H9 (cell line): ENCODE data around the gene NKPD1. TPM values are rescaled to one million over a fixed set of nuclear protein-coding genes. Genes with fewer than 3 reads are reported as not detected.
A peak's percentile ranks its signal among the peaks of the same experiment; 100 is the strongest.
"Not testable (repeated sequence)": the region's sequence is repeated elsewhere in the genome, so short reads cannot be mapped to it uniquely, and the experiment has no call there.

Experiments used
- DNase-seq: peaks from one replicate; pipeline ENCODE4 v3.0.0-alpha.2; 2017
- H2AFZ ChIP-seq: one replicate; pipeline ENCODE4 v1.6.1; 2013; ENCODE audit warnings: mild to moderate bottlenecking, low read length, control low read depth, moderate library complexity
- H2AK5ac ChIP-seq: 2 replicates; pipeline ENCODE4 v1.6.1; 2013; ENCODE audit warnings: low read length, control low read depth, mixed read lengths; ENCODE audit not compliant: insufficient read length
- H2BK120ac ChIP-seq: one replicate; pipeline ENCODE4 v1.6.1; 2013; ENCODE audit warnings: low read depth, mild to moderate bottlenecking, low read length, control low read depth, inconsistent platforms; ENCODE audit not compliant: poor library complexity, severe bottlenecking
- H2BK12ac ChIP-seq: 2 replicates; pipeline ENCODE4 v1.6.1; 2013; ENCODE audit warnings: low read length, control low read depth, mixed read lengths, low read depth; ENCODE audit not compliant: insufficient read length
- H2BK15ac ChIP-seq: 2 replicates; pipeline ENCODE4 v1.6.1; 2013; ENCODE audit warnings: low read depth, low read length, control low read depth
- H2BK20ac ChIP-seq: one replicate; pipeline ENCODE4 v1.6.1; 2013; ENCODE audit warnings: low read depth, mild to moderate bottlenecking, low read length, control low read depth, inconsistent platforms; ENCODE audit not compliant: poor library complexity, severe bottlenecking
- H2BK5ac ChIP-seq: 2 replicates; pipeline ENCODE4 v1.6.1; 2013; ENCODE audit warnings: low read length, control low read depth, mixed read lengths; ENCODE audit not compliant: insufficient read length
- H3K14ac ChIP-seq: 2 replicates; pipeline ENCODE4 v1.6.1; 2013; ENCODE audit warnings: low read length, control low read depth; ENCODE audit not compliant: insufficient read depth
- H3K18ac ChIP-seq: 2 replicates; pipeline ENCODE4 v1.6.1; 2013; ENCODE audit warnings: low read depth, mild to moderate bottlenecking, mixed read lengths, low read length, control low read depth; ENCODE audit not compliant: insufficient read length
- H3K23ac ChIP-seq: 2 replicates; pipeline ENCODE4 v1.6.1; 2013; ENCODE audit warnings: low read length, control low read depth, mixed read lengths, low read depth; ENCODE audit not compliant: insufficient read length
- H3K23me2 ChIP-seq: 2 replicates; pipeline ENCODE4 v1.6.1; 2013; ENCODE audit warnings: low read depth, mild to moderate bottlenecking, mixed read lengths, low read length, control low read depth; ENCODE audit not compliant: insufficient read length, poor library complexity, severe bottlenecking
- H3K27ac ChIP-seq: 2 replicates; pipeline ENCODE4 v1.5.1; 2013; ENCODE audit warnings: low read length, control low read depth, mixed read lengths, low read depth; ENCODE audit not compliant: insufficient read length
- H3K27me3 ChIP-seq: 2 replicates; pipeline ENCODE4 v1.6.1; 2013; ENCODE audit warnings: low read length, control low read depth, inconsistent platforms; ENCODE audit not compliant: insufficient read depth
- H3K4ac ChIP-seq: 2 replicates; pipeline ENCODE4 v1.6.1; 2013; ENCODE audit warnings: low read depth, mild to moderate bottlenecking, control low read depth, inconsistent platforms, low read length, moderate library complexity
- H3K4me1 ChIP-seq: 2 replicates; pipeline ENCODE4 v1.6.1; 2013; ENCODE audit warnings: low read length, control low read depth, inconsistent platforms; ENCODE audit not compliant: insufficient read depth
- H3K4me2 ChIP-seq: 2 replicates; pipeline ENCODE4 v1.6.1; 2013; ENCODE audit warnings: low read length, control low read depth, mixed read lengths; ENCODE audit not compliant: insufficient read length, insufficient read depth
- H3K56ac ChIP-seq: 2 replicates; pipeline ENCODE4 v1.6.1; 2013; ENCODE audit warnings: low read depth, mild to moderate bottlenecking, mixed read lengths, low read length, control low read depth; ENCODE audit not compliant: insufficient read length
- H3K79me1 ChIP-seq: 2 replicates; pipeline ENCODE4 v1.6.1; 2013; ENCODE audit warnings: low read depth, mild to moderate bottlenecking, moderate library complexity, low read length, control low read depth, inconsistent platforms; ENCODE audit not compliant: insufficient read depth, poor library complexity, severe bottlenecking
- H3K79me2 ChIP-seq: 2 replicates; pipeline ENCODE4 v1.6.1; 2013; ENCODE audit warnings: low read length, control low read depth, inconsistent platforms; ENCODE audit not compliant: insufficient read depth
- H3K9ac ChIP-seq: 2 replicates; pipeline ENCODE4 v1.6.1; 2013; ENCODE audit warnings: low read length, control low read depth, mixed read lengths; ENCODE audit not compliant: insufficient read length; ENCODE audit errors: extremely low read depth
- H3K9me3 ChIP-seq: one replicate; pipeline ENCODE4 v1.6.1; 2013; ENCODE audit warnings: low read depth, low read length, inconsistent platforms; ENCODE audit not compliant: control insufficient read depth
- H3T11ph ChIP-seq: one replicate; pipeline ENCODE4 v1.6.1; 2013; ENCODE audit warnings: mild to moderate bottlenecking, low read length, control low read depth, inconsistent platforms
- H4K20me1 ChIP-seq: one replicate; pipeline ENCODE4 v1.6.1; 2013; ENCODE audit not compliant: control insufficient read depth, insufficient read length, insufficient read depth
- H4K5ac ChIP-seq: 2 replicates; pipeline ENCODE4 v1.6.1; 2013; ENCODE audit warnings: low read depth, mild to moderate bottlenecking, mixed read lengths, low read length, control low read depth; ENCODE audit not compliant: insufficient read length
- H4K8ac ChIP-seq: replicated peaks from 2 replicates; pipeline ENCODE4 v1.6.1; 2013; ENCODE audit warnings: low read length, control low read depth, mixed read lengths, low read depth; ENCODE audit not compliant: insufficient read length
- H4K91ac ChIP-seq: 2 replicates; pipeline ENCODE4 v1.6.1; 2013; ENCODE audit warnings: low read depth, mild to moderate bottlenecking, moderate library complexity, mixed read lengths, low read length, control low read depth; ENCODE audit not compliant: insufficient read length
- H3K27ac Mint-ChIP-seq, 3 experiments: 2 replicates in 2 of 3; 3 replicates in 1 of 3; pipeline ENCODE4 v1.8.0; 2020 to 2021; ENCODE audit warnings: mixed read lengths in 3 of 3, mild to moderate bottlenecking in 1 of 3, moderate library complexity in 1 of 3
- H3K27me3 Mint-ChIP-seq: 2 replicates; pipeline ENCODE4 v1.8.0; 2021; ENCODE audit warnings: low read depth, mild to moderate bottlenecking, moderate library complexity, mixed read lengths
- H3K36me3 Mint-ChIP-seq, 3 experiments: 2 replicates in 2 of 3; 3 replicates in 1 of 3; pipeline ENCODE4 v1.8.0; 2020 to 2021; ENCODE audit warnings: low read depth in 3 of 3, mixed read lengths in 3 of 3; ENCODE audit not compliant: insufficient read depth in 1 of 3
- H3K4me1 Mint-ChIP-seq, 2 experiments: 2 replicates each; pipeline ENCODE4 v1.8.0; 2020; ENCODE audit warnings: mixed read lengths in 2 of 2
- H3K4me3 Mint-ChIP-seq, 2 experiments: 2 replicates in 1 of 2; 3 replicates in 1 of 2; pipeline ENCODE4 v1.8.0; 2020 to 2021; ENCODE audit warnings: mild to moderate bottlenecking in 2 of 2, mixed read lengths in 2 of 2, moderate library complexity in 1 of 2
- H3K9me3 Mint-ChIP-seq, 2 experiments: 2 replicates in 1 of 2; 3 replicates in 1 of 2; pipeline ENCODE4 v1.8.0; 2020; ENCODE audit warnings: mild to moderate bottlenecking in 2 of 2, mixed read lengths in 2 of 2, moderate library complexity in 1 of 2
- WGBS: extraction: QIAGEN DNeasy Blood & Tissue Kit; methylation state at CpG from one replicate; pipeline ENCODE4 v1.1.7; 2013; ENCODE audit warnings: missing lambda C conversion rate, low lambda C conversion rate, mixed read lengths; ENCODE audit not compliant: insufficient read length; ENCODE audit errors: extremely low coverage; 5-methylcytosine and 5-hydroxymethylcytosine counted together
- total RNA-seq: library from RNA; stranded (reverse); gene quantifications from 2 replicates; pipeline ENCODE4 v1.2.1, GENCODE V29; 2021
- TF ChIP-seq, protein P1 (sequence below): fragments of 200-600 bp; sonication (generic); conservative IDR thresholded peaks from 3 replicates; pipeline ENCODE4 v1.8.0; 2021; ENCODE audit warnings: antibody characterized with exemption, mild to moderate bottlenecking

Gene NKPD1
- total RNA-seq, 1 experiment from 2014 or later: 0.17 TPM

DNA sequence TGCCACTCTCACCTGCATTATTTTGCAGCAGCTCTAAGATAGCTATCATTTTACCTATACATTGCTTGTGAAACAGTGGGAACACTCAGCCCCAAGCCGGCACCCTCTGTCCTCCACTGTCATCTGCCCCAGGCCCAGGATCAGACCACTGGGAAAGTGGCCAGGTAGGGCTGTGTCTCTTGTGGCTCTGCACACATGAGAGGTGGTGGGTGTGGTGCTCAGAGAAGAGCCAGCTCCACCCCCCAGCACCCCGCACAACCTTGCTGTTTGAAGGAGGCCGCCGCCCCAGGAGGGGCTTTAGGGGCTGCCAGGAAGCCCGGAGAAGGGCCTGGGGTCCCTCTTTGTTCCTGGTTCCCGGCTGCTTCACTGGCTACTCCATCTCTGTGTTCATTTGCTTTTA lies 41.2 kb downstream of the NKPD1 start:
- no peaks in the 10 kb centered on the region for H3K27me3 ChIP-seq
- no peaks in the 10 kb centered on the region for H3K9me3 ChIP-seq
- peak overlapping the region in 1 of 3 experiments; percentile 57; a peak in 1 of 7 replicates for H3K27ac Mint-ChIP-seq
- H3K36me3 Mint-ChIP-seq: peaks cover 0 to 4% (median 0%) of the 10 kb centered on the region in 3 experiments; a peak in 1 of 7 replicates
- H2BK15ac ChIP-seq: no peak overlapping the region
- H4K5ac ChIP-seq: no peak overlapping the region
- H3K79me1 ChIP-seq: peaks cover 3% of the 10 kb centered on the region
- peaks cover 5% of the 10 kb centered on the region for H4K20me1 ChIP-seq
- no peak overlapping the region for H3K9ac ChIP-seq
- no peaks in the 10 kb centered on the region for H3K27me3 Mint-ChIP-seq
- no peak overlapping the region; the same call in 1 of the 2 replicates for H3K14ac ChIP-seq
- TF ChIP-seq, protein P1, sequence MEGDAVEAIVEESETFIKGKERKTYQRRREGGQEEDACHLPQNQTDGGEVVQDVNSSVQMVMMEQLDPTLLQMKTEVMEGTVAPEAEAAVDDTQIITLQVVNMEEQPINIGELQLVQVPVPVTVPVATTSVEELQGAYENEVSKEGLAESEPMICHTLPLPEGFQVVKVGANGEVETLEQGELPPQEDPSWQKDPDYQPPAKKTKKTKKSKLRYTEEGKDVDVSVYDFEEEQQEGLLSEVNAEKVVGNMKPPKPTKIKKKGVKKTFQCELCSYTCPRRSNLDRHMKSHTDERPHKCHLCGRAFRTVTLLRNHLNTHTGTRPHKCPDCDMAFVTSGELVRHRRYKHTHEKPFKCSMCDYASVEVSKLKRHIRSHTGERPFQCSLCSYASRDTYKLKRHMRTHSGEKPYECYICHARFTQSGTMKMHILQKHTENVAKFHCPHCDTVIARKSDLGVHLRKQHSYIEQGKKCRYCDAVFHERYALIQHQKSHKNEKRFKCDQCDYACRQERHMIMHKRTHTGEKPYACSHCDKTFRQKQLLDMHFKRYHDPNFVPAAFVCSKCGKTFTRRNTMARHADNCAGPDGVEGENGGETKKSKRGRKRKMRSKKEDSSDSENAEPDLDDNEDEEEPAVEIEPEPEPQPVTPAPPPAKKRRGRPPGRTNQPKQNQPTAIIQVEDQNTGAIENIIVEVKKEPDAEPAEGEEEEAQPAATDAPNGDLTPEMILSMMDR: no peak
- no peak overlapping the region for H3K56ac ChIP-seq
- no peak for DNase-seq
- no peak overlapping the region for H2BK5ac ChIP-seq
- no peak overlapping the region for H2AFZ ChIP-seq
- no peaks in the 10 kb centered on the region for H3K23me2 ChIP-seq
- no peak overlapping the region for H3K4ac ChIP-seq
- H3K23ac ChIP-seq: no peak overlapping the region
- peaks cover 4% of the 10 kb centered on the region; the same call in 1 of the 2 replicates for H3K79me2 ChIP-seq
- H2BK12ac ChIP-seq: no peak overlapping the region
- H2BK20ac ChIP-seq: no peak overlapping the region
- no peak overlapping the region for H3K4me3 Mint-ChIP-seq
- no peak overlapping the region for H3K4me2 ChIP-seq
- no peak overlapping the region for H2BK120ac ChIP-seq
- H3K27ac ChIP-seq: no peak overlapping the region
- H3K4me1 Mint-ChIP-seq: peaks cover 17 to 28% of the 10 kb centered on the region in 2 experiments
- WGBS: no CpG with 5 or more reads among the region's 6 CpGs
- no peak overlapping the region for H3K18ac ChIP-seq
- no peak overlapping the region for H3T11ph ChIP-seq
- no peaks in the 10 kb centered on the region; the same call in 1 of the 2 replicates for H3K4me1 ChIP-seq
- no peak overlapping the region for H2AK5ac ChIP-seq
- no peak overlapping the region for H4K8ac ChIP-seq
- no peaks in the 10 kb centered on the region for H3K9me3 Mint-ChIP-seq
- H4K91ac ChIP-seq: no peak overlapping the region

DNA sequence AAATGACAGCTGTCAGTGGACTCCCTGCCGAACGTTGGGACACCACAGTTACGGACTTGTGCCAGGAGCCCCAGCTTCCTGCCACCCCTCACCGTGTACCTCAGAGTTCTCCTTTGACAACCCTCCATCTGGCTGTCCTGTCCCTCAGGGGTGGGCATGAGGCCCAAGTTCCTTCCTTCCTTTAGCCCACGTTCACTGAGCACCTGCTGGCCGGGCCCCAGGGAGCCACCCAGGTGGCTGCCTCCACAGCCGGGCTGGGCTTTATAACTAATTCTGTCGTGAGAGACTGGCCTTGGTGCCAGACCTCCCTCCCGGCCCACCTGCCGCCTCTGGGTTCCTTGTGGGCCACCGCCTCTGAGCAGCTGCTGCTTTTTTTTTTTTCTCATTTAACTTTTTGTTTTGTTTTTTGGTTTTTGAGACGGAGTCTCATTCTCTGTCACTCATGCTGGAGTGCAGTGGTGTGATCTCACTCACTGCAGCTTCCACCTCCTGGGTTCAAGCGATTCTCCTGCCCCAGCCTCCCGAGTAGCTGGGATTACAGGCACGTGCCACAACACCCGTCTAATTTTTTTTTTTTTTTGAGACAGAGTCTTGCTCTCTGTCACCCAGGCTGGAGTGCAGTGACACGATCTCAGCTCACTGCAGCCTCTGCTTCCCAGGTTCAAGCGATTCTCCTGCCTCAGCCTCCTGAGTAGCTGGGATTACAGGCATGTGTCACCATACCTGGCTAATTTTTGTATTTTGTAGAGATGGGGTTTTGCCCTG lies 42.0 kb downstream of the NKPD1 start:
- not testable (repeated sequence) for DNase-seq, H3K36me3 Mint-ChIP-seq, H3K9me3 Mint-ChIP-seq

More for the DNA sequence above, 42.0 kb downstream of the NKPD1 start:
- WGBS: no CpG with 5 or more reads among the region's 18 CpGs
- H2BK20ac ChIP-seq, H4K5ac ChIP-seq, H3K79me1 ChIP-seq, H3K9ac ChIP-seq, H3K9me3 ChIP-seq, H3K18ac ChIP-seq, H2BK15ac ChIP-seq, H3K14ac ChIP-seq, H4K91ac ChIP-seq, H3K56ac ChIP-seq, H3K27ac ChIP-seq, H3K4ac ChIP-seq, H3K27me3 ChIP-seq, H2BK12ac ChIP-seq, H2AFZ ChIP-seq, H4K20me1 ChIP-seq, H2AK5ac ChIP-seq, H3K27me3 Mint-ChIP-seq, H2BK5ac ChIP-seq, H4K8ac ChIP-seq, H3K23me2 ChIP-seq, H3K4me3 Mint-ChIP-seq, H2BK120ac ChIP-seq, H3T11ph ChIP-seq, H3K27ac Mint-ChIP-seq, H3K23ac ChIP-seq, H3K4me1 ChIP-seq, H3K79me2 ChIP-seq, H3K4me2 ChIP-seq: not testable (repeated sequence)
- H3K4me1 Mint-ChIP-seq: peaks cover 17 to 30% of the 10 kb centered on the region in 2 experiments
